Cardiac fibroblast (primary cell): ENCODE measurements around the gene USP7.
"Not testable (repeated sequence)": the region's sequence is repeated elsewhere in the genome, so short reads cannot be mapped to it uniquely, and the experiment has no call there.

Source experiments
- DNase-seq, 2 donors: peaks; one replicate each; pipeline versions ENCODE4 v3.0.0 to v3.0.0-alpha.2; 2010; ENCODE audit warnings: low read depth in 2 of 2
- H3K4me3 ChIP-seq, 2 donors: replicated peaks in 1 of 2; 1 replicate in 1 of 2; 2 replicates in 1 of 2; pipeline ENCODE4 v1.5.1; 2011; ENCODE audit warnings: low read depth in 2 of 2, low read length in 2 of 2, mild to moderate bottlenecking in 2 of 2, moderate library complexity in 1 of 2
- CTCF ChIP-seq: IDR thresholded peaks from one replicate; pipeline ENCODE4 v1.5.1; 2011; ENCODE audit warnings: low read depth, mild to moderate bottlenecking, low read length, inconsistent platforms

The USP7 gene

GRCh38 chr16:8975039-8975438, 11.3 kb upstream of the USP7 start:
- no peak overlapping the region for H3K4me3 ChIP-seq
- DNase-seq: no peak
- no peak for TF ChIP-seq CTCF

GRCh38 chr16:8972843-8973586, 9.3 kb upstream of the USP7 start:
- no peak overlapping the region for H3K4me3 ChIP-seq
- peak in 1 of 2 donors; percentile 49 for DNase-seq
- TF ChIP-seq CTCF: no peak

DNA sequence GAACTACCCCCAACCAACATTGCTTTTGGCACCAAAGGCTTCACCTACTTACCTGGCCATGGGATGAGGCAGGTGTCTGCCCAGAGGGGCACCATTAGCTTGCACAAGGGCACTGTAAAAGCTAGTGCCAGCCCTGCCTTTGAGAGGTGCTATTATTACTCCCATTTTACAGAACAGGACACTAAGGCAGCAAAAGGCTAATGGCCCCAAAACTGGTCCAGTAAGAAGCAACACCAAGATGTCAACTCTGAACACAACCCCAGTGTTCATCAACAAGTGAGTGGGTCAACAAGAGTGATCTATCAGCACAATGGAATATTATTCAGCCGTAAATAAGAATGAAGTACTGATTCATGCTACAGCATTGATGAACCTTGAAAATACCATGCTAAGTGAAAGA, 7.7 kb upstream of the USP7 start:
- no peak for TF ChIP-seq CTCF
- no peak for DNase-seq
- no peak overlapping the region for H3K4me3 ChIP-seq

GRCh38 chr16:8969202-8969897, 5.6 kb upstream of the USP7 start:
- not testable (repeated sequence) for DNase-seq

DNA sequence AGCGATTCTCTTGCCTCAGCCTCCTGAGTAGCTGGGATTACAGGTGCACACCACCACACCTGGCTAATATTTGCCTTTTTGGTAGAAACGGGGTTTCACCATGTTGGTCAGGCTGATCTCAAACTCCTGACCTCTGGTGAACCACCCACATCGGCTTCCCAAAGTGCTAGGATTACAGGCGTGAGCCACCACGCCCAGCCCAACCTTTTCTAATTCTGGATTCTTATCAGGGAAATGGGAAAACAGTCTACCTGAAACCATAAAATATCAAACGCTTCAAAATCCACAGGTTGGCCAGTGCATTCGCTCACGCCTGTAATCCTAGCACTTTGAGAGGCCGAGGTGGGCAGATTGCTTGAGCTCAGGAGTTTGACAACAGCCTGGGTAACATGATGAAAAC, 4.3 kb upstream of the USP7 start:
- DNase-seq, H3K4me3 ChIP-seq: not testable (repeated sequence)

More at GRCh38 chr16:8969202-8969897, 5.6 kb upstream of the USP7 start:
- H3K4me3 ChIP-seq: not testable (repeated sequence)

- no peak for DNase-seq
- H3K4me3 ChIP-seq: no peak overlapping the region
- no peak for TF ChIP-seq CTCF
These were observed 3.6 kb upstream of the USP7 start for GRCh38 chr16:8967132-8967821.

- H3K4me3 ChIP-seq: no peak overlapping the region
- no peak for DNase-seq
- no peak for TF ChIP-seq CTCF
These were observed 3.1 kb upstream of the USP7 start for GRCh38 chr16:8966817-8967131.
